Stimulated activated CD8-positive, alpha-beta memory T cell treated with anti-CD3 and anti-CD28 coated beads, Interleukin-7, amount 100 ng/mL, for 48 hours (primary cell): ENCODE measurements around the gene TMEM88.

ENCODE experiments used
- DNase-seq, 2 donors: peaks; one replicate each; pipeline ENCODE4 v3.0.0-alpha.2; 2020; ENCODE audit warnings: low read depth in 1 of 2; ENCODE audit errors: extremely low read depth in 1 of 2

TMEM88 gene

DNA sequence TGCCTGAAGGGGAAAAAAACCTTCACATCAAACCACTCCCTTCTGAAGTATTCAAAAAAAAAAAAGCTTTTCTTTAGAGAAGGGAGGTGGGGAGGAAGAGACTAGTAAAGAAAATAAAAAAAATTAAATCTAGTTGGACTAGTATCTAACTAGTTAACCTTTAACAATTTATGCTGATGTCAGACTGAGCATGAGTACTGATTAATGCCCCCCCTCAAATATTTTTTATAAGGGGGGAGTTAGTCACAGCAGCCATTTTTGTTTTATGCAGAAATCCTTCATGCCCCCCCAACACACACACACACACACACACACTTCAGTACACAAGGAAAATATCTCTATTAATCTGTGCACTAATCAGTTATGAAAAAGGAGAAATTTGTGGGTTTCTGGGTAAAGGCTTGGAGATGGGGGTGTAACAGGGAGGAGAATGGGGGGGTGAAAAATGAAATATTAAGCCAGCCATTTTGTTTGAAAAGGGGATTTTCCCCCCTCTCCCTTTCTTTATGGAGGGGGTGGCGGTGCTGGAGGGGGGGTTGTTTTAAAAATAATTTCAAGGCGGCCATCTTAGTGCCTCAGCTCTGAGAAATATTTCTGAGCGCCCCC is 29.0 kb downstream of the TMEM88 start:
- DNase-seq: no peak

DNA sequence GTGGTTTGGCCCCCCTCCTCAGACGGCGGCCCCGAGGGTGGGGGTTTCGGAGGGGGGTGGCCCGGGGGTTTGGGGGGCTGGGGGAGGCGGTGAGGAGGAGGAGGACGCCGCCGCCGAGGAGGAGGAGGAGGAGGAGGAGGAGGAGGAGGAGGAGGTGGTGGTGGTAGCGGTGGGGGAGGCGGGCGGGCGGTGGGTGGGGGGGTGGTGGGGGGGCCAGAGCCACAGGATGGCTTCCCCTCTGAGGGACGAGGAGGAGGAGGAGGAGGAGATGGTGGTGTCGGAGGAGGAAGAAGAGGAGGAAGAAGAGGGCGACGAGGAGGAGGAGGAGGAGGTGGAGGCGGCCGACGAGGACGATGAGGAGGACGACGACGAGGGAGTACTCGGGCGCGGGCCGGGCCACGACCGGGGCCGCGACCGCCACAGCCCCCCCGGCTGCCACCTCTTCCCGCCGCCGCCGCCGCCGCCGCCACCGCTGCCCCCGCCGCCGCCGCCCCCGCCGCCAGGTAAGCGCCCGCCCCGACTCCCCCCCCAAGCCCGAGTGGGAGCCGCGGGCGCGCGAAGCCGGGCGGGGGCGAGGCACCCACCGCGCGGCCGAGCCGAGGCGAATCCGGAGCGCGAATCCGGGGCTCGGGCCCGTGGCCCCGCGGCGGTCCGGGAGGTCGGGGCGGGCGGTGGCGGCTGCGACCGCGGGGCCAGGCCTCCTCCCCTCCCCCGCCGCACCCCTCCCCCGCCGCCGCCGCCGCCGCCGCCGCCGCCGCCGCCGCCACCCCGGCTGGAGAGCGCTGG is 29.9 kb downstream of the TMEM88 start:
- no peak for DNase-seq

DNA sequence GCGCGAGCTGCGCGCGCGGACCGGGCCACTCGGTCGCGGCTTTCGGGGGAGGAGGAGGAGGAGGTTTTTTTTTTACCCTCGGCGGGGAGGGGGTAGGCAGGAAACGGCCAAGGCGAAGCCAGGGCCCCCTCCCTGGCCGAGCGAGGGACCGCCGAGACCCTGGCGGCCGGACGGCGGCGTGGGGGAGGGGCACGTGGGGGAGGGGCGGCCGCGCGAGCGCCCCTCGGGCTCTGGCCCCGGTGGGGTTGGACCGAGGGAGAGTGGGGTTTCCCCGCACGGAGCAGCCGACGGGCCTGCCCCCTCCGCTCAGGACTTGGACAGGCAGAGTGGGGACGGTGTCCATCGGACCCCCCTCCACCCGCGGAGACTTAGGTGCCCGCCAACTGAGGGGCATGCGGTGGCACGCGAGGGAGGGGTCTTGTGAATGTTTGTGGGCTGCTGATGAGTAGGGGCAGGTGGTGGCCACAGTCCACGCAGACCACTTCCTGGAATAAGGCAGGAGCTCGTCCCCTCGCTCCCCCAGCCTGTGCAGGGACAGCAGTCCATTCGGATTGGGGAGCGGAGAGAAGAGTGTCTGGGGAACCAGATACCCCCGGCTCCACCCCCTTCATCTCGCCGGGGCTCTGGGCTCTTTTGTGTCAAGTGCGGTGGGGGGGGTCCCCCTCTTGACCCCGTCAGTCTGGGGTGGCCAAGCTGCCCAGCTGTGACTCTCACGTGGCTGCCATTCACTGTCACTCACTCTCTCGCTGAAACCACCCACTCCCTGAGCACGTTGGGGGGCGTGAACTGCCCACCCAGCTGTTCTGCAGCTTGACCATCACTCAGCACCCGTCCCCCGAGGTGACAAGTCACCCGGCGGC is 30.7 kb downstream of the TMEM88 start:
- peak in 1 of 2 donors; percentile 37 for DNase-seq

DNA sequence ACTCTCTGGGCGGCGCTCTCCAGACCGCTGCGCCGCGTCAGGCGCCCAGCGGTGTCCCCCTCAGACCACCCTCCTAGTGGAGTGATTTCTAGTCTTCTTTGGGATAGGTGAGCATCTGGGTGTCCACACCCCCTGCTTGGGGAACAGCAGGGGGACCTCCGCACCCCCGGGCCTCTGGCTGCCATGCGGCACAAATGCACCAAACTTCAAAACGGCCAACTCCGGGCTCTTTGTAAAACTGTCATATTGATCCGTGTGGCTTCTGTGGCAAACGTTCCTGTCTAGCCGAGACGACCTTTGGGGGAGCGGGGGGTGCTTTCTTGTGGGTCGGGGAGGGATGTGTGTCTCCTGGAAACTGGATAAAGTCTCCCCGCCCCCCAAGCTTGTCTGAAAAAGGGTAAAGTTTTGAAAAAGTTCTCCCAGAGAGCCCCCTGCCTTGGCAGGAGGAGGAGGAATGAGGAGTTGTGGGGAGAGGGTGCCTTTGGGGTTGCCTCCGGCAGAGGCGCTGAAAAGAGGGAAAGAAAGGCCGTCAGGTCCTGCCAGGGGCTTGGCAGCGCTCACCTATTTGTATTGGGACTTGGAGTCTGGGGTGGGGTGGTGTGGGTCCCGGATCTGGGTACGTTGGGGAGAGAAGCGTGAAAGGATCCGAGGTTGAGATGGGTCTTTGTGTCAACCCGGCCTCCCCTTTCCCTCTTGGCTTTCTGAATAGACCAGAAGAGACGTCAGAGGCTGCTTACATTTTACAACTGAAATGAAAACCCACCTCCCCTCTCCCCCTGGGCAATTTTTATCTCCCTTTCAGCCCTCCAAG is 31.6 kb downstream of the TMEM88 start:
- DNase-seq: peak in 1 of 2 donors; percentile 38

DNA sequence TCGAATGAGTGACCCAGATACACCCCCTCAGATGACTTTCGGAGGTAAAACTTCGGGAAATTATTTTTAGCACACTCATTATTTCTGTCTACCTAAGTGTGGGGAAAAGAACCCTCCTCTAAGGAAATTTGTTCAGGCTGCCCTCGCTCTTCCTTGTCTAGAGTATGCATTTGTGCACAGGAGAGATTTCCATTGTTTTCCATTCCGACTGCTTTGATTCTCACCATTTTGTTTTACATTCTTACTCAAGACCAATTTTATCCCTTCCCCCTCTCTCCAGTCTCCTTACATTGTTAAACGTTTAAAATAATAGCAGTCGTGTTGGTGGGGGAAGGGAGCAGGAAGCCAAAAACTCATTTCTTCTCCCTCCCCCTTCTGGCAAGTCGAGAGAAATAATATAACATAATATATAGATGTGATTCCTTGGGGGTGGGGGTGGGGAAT is 32.2 kb downstream of the TMEM88 start:
- no peak for DNase-seq

DNA sequence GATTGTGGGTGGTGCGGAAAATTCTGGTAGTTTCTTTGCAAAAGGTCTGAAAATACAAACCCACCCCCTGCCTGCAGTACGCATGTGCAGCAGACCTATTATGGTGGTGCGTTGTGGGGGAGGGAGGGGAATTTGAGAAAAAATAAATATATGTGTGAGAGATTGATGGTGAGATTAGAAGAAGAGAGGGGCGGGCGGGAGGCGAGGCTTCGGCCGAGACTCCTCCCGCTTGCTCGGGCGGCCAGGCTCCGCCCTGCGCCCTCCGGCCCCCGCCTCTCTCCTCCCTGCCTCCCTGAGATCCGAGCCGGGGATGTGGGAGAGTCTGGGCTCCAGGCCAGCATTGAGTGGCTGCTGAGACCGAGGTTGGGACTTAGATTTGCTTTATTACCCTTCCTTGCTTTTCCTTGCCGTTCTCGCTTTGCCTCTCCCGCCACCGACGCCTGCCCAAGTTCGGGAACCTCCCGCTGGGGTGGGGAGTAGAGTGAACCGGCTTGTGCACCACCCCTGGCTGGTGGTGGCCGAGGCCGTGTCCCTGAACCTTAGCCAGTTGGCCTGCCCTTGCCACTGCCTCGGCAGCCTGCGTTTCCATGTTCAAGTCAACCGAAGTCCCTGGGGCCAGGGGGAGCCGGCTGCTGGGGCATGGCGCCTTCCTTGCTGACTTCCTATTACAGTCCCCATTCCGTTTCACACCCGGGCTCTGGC is 32.8 kb downstream of the TMEM88 start:
- peak; percentile 65 to 87 for DNase-seq

DNA sequence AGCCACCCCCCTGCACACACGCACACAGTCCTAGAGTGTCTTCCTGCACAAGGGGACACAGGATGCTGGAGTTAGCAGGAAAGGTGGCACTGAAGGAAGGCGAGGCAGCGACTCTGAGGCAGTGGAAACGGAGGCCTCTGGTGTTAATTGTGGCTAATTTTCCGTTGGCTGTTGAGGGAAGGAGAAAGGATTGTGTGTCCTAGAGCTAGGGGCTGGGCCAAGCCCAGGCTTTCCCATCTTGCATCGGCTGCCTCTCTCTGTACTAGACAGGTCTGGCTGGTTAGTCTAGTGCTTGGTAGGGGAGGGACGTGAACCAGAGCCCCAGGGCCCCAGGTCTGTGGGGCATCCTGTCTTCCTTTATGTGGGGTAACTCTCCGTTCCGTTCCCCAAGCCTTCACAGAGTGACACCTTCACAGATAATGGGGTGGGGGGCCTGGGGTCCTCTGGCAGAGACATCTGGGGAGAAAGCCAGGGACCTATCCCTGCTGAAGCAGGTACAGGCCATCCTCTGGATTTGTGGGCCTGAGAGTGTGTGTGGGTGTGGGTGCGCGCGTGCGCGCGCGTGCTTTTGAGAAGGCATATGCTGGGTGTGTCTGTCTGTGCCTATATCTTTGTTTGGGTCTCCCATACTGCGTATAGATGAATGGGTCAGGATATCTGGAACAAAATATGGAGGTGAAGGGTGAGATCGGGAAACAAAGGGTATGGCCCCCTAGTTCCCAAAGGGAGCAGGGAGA is 33.5 kb downstream of the TMEM88 start, which contains the start of gene CHD3:
TSS of gene CHD3 (plus strand) at position 606 of the 737 bp plus-strand sequence. CDS start 212 bp downstream, outside the sequence.
- DNase-seq: peak in 1 of 2 donors; percentile 32

DNA sequence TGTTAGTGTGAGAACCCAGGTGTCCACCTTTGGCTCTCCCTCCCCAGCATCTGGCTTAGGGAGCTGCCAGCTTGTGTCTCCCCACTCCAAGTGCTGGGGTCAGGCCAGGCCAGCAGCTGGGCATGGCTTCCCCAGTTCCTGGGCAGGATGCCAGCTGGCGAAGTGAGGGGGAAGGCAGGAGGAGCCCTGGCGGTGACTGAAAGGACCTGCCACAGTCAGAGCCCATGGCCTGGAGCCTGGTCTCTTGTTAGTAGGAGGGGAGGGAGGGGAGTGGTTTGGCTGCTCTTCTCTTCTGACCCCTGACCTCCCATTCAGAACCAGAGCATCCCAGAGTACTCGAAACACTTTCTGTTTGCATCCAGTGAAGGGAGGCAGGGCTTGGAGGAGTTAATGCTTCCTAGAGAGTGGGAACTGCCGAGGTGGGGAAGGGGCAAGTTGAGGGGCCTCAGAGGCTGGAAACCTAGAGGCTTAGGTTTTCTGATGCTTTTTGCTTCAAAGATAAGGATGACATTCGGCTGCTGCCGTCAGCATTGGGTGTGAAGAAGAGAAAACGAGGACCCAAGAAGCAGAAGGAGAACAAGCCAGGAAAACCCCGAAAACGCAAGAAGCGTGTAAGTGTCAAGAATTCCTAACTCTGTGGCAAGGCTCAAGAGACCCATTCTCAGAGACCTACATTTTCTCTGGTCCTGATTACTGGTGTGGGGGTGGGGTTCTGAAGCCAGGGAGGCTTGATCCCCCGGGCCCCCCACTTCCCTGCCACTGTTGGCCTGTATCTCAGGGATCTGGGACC is 34.5 kb downstream of the TMEM88 start:
- DNase-seq: peak in 1 of 2 donors; percentile 25

DNA sequence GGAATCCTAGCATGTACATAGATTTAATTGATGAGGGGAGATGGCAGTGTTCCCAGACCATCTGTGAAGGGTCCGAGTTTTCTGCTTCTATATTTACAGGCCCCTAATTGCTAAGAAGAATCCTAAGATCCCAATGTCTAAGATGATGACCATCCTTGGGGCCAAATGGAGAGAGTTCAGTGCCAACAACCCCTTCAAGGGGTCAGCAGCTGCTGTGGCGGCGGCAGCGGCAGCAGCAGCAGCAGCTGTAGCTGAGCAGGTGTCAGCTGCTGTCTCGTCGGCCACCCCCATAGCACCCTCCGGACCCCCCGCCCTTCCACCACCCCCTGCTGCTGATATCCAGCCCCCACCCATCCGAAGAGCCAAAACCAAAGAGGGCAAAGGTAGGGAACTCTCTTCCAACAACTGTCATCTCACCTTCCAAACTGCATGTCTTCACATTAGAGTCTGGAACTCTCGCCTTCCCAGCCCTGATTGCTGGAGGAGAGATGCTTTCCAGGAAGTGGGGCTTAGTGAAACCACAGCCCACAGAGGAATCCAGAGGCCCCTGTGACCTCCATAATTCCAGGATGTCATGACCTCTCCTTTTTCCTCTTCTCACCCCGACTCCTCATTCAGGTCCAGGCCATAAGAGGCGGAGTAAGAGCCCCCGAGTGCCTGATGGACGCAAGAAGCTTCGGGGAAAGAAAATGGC is 38.5 kb downstream of the TMEM88 start:
- DNase-seq: no peak

DNA sequence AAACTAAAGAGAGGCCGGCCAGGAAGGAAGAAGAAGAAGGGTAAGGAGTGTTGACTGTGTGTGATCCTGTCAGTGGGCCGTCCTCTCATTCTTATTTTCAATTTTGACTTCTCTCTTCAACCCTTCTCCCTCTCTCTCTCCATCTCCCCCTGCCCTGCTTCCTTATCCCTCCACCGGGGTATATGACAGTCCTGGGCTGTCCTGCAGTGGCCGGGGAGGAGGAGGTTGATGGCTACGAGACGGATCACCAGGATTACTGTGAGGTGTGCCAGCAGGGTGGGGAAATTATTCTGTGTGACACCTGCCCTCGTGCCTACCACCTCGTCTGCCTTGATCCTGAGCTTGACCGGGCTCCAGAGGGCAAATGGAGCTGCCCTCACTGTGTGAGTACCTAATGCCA is 39.4 kb downstream of the TMEM88 start:
- no peak for DNase-seq

DNA sequence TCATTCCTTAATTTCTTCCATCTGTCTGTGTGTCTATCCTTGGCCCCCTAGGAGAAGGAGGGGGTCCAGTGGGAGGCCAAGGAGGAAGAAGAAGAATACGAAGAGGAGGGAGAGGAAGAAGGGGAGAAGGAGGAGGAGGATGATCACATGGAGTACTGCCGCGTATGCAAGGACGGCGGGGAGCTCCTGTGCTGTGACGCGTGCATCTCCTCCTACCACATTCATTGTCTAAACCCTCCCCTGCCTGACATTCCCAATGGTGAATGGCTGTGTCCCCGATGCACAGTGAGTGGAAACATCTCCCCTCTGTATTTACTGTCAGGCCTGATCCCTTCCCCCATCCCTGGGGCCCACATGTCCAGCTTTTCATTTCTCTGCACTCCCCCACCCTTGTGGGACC is 40.0 kb downstream of the TMEM88 start:
- no peak for DNase-seq

DNA sequence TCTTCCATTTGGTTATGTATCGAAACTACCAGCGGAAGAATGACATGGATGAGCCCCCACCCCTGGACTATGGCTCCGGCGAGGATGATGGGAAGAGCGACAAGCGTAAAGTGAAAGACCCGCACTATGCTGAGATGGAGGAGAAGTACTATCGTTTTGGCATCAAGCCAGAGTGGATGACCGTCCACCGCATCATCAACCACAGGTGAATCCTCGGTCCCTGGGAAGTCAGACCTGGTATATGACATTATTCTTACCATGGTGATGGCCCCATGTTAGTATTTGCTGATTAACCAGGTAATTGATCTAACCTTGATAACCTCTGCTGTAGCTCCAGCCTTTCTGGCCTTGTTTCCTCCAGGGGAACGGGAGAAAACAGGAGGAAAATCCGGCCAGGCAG is 42.2 kb downstream of the TMEM88 start:
- DNase-seq: no peak

DNA sequence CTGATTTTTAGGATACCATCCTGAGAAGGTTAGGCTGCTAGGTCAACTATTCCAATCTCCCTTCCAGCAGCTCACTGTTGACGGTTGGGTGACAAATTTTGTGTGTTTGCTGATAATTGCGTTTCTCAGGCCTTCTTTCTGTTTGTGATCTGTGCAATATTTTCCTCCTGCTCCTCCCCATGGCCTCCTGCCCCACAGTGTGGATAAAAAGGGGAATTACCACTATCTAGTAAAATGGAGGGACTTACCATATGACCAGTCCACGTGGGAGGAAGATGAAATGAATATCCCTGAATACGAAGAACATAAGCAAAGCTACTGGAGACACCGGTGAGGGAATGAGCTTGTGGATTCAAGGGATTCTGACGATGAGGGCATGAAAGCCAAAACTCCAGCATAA is 42.9 kb downstream of the TMEM88 start:
- no peak for DNase-seq

DNA sequence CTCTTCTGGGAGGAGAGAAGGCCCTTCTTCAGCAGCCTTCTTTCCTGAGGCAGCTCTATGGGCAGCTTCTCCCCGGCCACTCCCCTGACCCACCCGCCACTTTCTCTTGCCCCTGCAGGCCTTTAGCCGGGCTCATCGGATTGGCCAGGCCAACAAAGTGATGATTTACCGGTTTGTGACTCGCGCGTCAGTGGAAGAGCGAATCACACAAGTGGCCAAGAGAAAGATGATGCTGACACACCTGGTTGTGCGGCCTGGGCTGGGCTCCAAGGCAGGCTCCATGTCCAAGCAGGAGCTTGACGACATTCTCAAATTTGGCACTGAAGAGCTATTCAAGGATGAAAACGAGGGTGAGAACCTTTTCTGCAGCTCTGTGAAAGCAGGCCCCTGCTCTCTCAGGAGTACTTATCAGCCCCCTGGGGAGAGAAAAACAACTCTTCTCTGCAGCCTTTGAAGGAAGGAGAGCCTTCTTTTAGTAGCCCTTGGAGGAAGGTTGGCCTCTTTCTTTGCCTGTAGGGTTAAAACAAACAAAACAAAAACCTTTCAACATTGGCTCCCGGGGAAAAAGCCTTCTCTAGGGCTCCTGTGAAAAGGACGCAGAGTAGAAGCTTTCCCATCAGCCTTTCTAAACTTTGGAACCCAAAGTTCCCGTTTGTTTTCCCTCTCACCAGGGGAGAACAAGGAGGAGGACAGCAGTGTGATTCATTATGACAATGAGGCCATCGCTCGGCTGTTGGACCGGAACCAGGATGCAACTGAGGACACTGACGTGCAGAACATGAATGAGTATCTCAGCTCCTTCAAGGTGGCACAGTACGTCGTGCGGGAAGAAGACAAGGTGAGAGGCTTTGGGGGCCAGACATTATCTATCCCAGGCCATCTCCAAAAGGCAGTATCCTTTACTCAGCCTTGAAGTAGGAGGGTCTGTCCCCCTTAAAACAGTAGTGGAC is 48.6 kb downstream of the TMEM88 start:
- no peak for DNase-seq
